RWPE2 (cell line): ENCODE results near the gene ELFN1.

Experiments used
- ATAC-seq: fragments of 200-7000 bp; cut with Tn5 transposase; 3 replicates; pipeline ENCODE4 v1.9.1; 2021; ENCODE audit warnings: low read depth
- DNase-seq: peaks from one replicate; pipeline ENCODE4 v3.0.0-alpha.2; 2020; ENCODE audit warnings: low spot score
- H3K27ac ChIP-seq: fragments of 450-650 bp; 2 replicates; pipeline ENCODE4 v1.5.1; 2017; ENCODE audit warnings: mild to moderate bottlenecking; ENCODE audit not compliant: poor library complexity, severe bottlenecking
- H3K27me3 ChIP-seq: fragments of 250-450 bp; sonication (Bioruptor Pico); 2 replicates; pipeline ENCODE4 v1.5.1; 2021; ENCODE audit warnings: mild to moderate bottlenecking, moderate library complexity; ENCODE audit not compliant: insufficient read depth, poor library complexity, severe bottlenecking
- H3K36me3 ChIP-seq: fragments of 250-450 bp; sonication (Bioruptor Pico); 2 replicates; pipeline ENCODE4 v1.5.1; 2020; ENCODE audit warnings: low read depth, mild to moderate bottlenecking, moderate library complexity
- H3K4me1 ChIP-seq: fragments of 250-450 bp; sonication (Bioruptor Pico); 2 replicates; pipeline ENCODE4 v1.5.1; 2021; ENCODE audit warnings: mild to moderate bottlenecking, moderate library complexity; ENCODE audit not compliant: insufficient read depth, poor library complexity, severe bottlenecking
- H3K4me3 ChIP-seq: fragments of 250-450 bp; sonication (Bioruptor Pico); 2 replicates; pipeline ENCODE4 v1.5.1; 2021; ENCODE audit warnings: mild to moderate bottlenecking, moderate library complexity; ENCODE audit not compliant: severe bottlenecking
- H3K9me3 ChIP-seq: fragments of 250-450 bp; sonication (Bioruptor Pico); 2 replicates; pipeline ENCODE4 v1.5.1; 2021; ENCODE audit warnings: mild to moderate bottlenecking, moderate library complexity; ENCODE audit not compliant: severe bottlenecking
- CTCF ChIP-seq: fragments of 450-650 bp; IDR thresholded peaks from one replicate; pipeline ENCODE4 v1.5.1; 2017; ENCODE audit warnings: mild to moderate bottlenecking, moderate library complexity; ENCODE audit not compliant: poor library complexity, severe bottlenecking

The ELFN1 gene

GRCh38 chr7:1768832-1769231, 98.8 kb downstream of the ELFN1 start:
- Histone ChIP-seq H3K4me1 (no peaks in the 10 kb centered on the region), H3K36me3 (no peaks in the 10 kb centered on the region), H3K27ac (no peak overlapping the region), H3K4me3 (no peak overlapping the region), H3K9me3 (no peaks in the 10 kb centered on the region), H3K27me3 (no peaks in the 10 kb centered on the region)
- TF ChIP-seq CTCF: no peak
- no peak for DNase-seq
- ATAC-seq: no peak

GRCh38 chr7:1769286-1770200, 99.5 kb downstream of the ELFN1 start:
- H3K36me3 ChIP-seq: no peaks in the 10 kb centered on the region
- no peak for ATAC-seq
- no peaks in the 10 kb centered on the region for H3K4me1 ChIP-seq
- no peak for DNase-seq
- no peak overlapping the region for H3K4me3 ChIP-seq
- no peaks in the 10 kb centered on the region for H3K27me3 ChIP-seq
- no peak overlapping the region for H3K27ac ChIP-seq
- no peak for TF ChIP-seq CTCF
- H3K9me3 ChIP-seq: no peaks in the 10 kb centered on the region

- Histone ChIP-seq H3K9me3 (no peaks in the 10 kb centered on the region), H3K27ac (no peak overlapping the region), H3K36me3 (no peaks in the 10 kb centered on the region), H3K4me3 (no peak overlapping the region), H3K27me3 (peaks cover 5% of the 10 kb centered on the region), H3K4me1 (no peaks in the 10 kb centered on the region)
- ATAC-seq (no peak), DNase-seq (no peak)
- TF ChIP-seq CTCF: no peak
Measured at GRCh38 chr7:1770331-1770730, 100.3 kb downstream of the ELFN1 start.

GRCh38 chr7:1775389-1775788, 105.3 kb downstream of the ELFN1 start:
- TF ChIP-seq CTCF: no peak
- peaks cover 9% of the 10 kb centered on the region for H3K27me3 ChIP-seq
- ATAC-seq (no peak), DNase-seq (no peak)
- no peak overlapping the region for H3K27ac ChIP-seq
- no peak overlapping the region for H3K4me3 ChIP-seq
- no peaks in the 10 kb centered on the region for H3K36me3 ChIP-seq
- H3K9me3 ChIP-seq: no peaks in the 10 kb centered on the region
- no peaks in the 10 kb centered on the region for H3K4me1 ChIP-seq

GRCh38 chr7:1777122-1777521, 107.0 kb downstream of the ELFN1 start:
- no peaks in the 10 kb centered on the region for H3K4me1 ChIP-seq
- TF ChIP-seq CTCF: no peak
- H3K9me3 ChIP-seq: no peaks in the 10 kb centered on the region
- H3K27me3 ChIP-seq: peaks cover 9% of the 10 kb centered on the region
- no peaks in the 10 kb centered on the region for H3K36me3 ChIP-seq
- no peak overlapping the region for H3K4me3 ChIP-seq
- DNase-seq (no peak), ATAC-seq (no peak)
- H3K27ac ChIP-seq: no peak overlapping the region
